Upper lobe of left lung (tissue), 6 donors: ENCODE results near the gene HUNK. TPM values are rescaled to one million over a fixed set of nuclear protein-coding genes. Genes with fewer than 3 reads are reported as not detected.

Experiments
- ATAC-seq, 2 donors: fragments of 200-7000 bp; cut with Tn5 transposase; one replicate each; pipeline ENCODE4 v1.9.1; 2022; ENCODE audit warnings: mild to moderate bottlenecking in 2 of 2, moderate library complexity in 2 of 2; ENCODE audit not compliant: low FRiP score in 2 of 2
- DNase-seq, 2 donors: peaks; one replicate each; pipeline ENCODE4 v3.0.0-alpha.2; 2019 to 2020
- H3K27ac ChIP-seq, 4 donors: fragments of 200-600 bp; sonication (generic); one replicate each; pipeline ENCODE4 v1.5.1; 2016 to 2019
- H3K27me3 ChIP-seq, 4 donors: fragments of 200-600 bp; sonication (generic); one replicate each; pipeline ENCODE4 v1.5.1; 2017 to 2019
- H3K36me3 ChIP-seq, 4 donors: fragments of 200-600 bp; sonication (generic); one replicate each; pipeline ENCODE4 v1.5.1; 2016 to 2019
- H3K4me1 ChIP-seq, 4 donors: fragments of 200-600 bp; sonication (generic); one replicate each; pipeline ENCODE4 v1.5.1; 2018 to 2019
- H3K4me3 ChIP-seq, 4 donors: fragments of 200-600 bp; sonication (generic); one replicate each; pipeline ENCODE4 v1.5.1; 2017 to 2019; ENCODE audit warnings: mild to moderate bottlenecking in 2 of 4, moderate library complexity in 1 of 4
- H3K9me3 ChIP-seq, 4 donors: fragments of 200-600 bp; sonication (generic); one replicate each; pipeline ENCODE4 v1.5.1; 2018 to 2019
- CTCF ChIP-seq, 6 experiments: fragments of 450-650 bp in 4 of 6; fragments of 200-600 bp in 2 of 6; sonication (generic) in 2 of 6; IDR thresholded peaks; one replicate each; pipeline ENCODE4 v1.5.1; 2016 to 2019; ENCODE audit warnings: antibody characterized with exemption in 6 of 6
- EP300 ChIP-seq, 4 donors: sonication (generic); formaldehyde crosslinking; IDR thresholded peaks; one replicate each; pipeline ENCODE4 v1.5.1; 2017; ENCODE audit warnings: antibody characterized with exemption in 4 of 4, control low read depth in 2 of 4
- POLR2A ChIP-seq, 4 donors: fragments of 450-650 bp; IDR thresholded peaks; one replicate each; pipeline ENCODE4 v1.5.1; 2016 to 2017; ENCODE audit warnings: antibody characterized with exemption in 4 of 4, mild to moderate bottlenecking in 2 of 4
- POLR2AphosphoS5 ChIP-seq, 2 donors: sonication (generic); formaldehyde crosslinking; IDR thresholded peaks; one replicate each; pipeline ENCODE4 v1.5.1; 2017; ENCODE audit warnings: antibody characterized with exemption in 2 of 2
- WGBS, 2 donors: methylation state at CpG; one replicate each; pipeline ENCODE4 v1.1.5; 2017 to 2018; 5-methylcytosine and 5-hydroxymethylcytosine counted together
- total RNA-seq, 6 donors: library from RNA; depleted of rRNA in 4 of 6; stranded (reverse); fragments of >200 nt in 4 of 6; gene quantifications; one replicate each; pipeline versions ENCODE4 v1.1.0 to v1.2.1, GENCODE V29; 2016 to 2021
- donor health status: DM: no; HTN: no; CAD: no; lungs with moderate emphysema.
- donor health status: DM: no; HTN: yes; CAD: no; lungs with severe emphysema.

The HUNK gene
- total RNA-seq, result 1 to 10 TPM; 1.1 to 6.2 (median 2.2) TPM

- Histone ChIP-seq H3K4me3 (peak within 1 kb of the TSS; percentile 25 to 63 (median 50)), H3K27me3 (peaks cover 0 to 18% (median 9%) of the 10 kb centered on the region in 4 donors), H3K36me3 (no peaks in the 10 kb centered on the region), H3K4me1 (peaks cover 16 to 31% (median 18%) of the 10 kb centered on the region in 4 donors), H3K27ac (peak within 1 kb of the TSS in 2 of 4 donors; percentile 18 to 53), H3K9me3 (no peaks in the 10 kb centered on the region)
- peak; percentile 44 to 88 for DNase-seq
- peak; percentile 41 to 70 for ATAC-seq
- 0 to 2% methylated on average over 1 to 39 of the region's 74 CpGs for WGBS, 2 donors
- TF ChIP-seq EP300 (IDR thresholded peaks at IDR 0.05) (no peak), POLR2A (IDR thresholded peaks at IDR 0.05) (no peak), CTCF (IDR thresholded peaks at IDR 0.05) (no peak), POLR2AphosphoS5 (IDR thresholded peaks at IDR 0.05) (no peak)
Measured at GRCh38 chr21:31872452-31873274, at the start of gene HUNK. Gene HUNK, plus strand, starts transcription at chr21:31873020. Its CDS starts 655 bp downstream, at chr21:31873675.

- no peak for DNase-seq
- no peak for TF ChIP-seq EP300 (IDR thresholded peaks at IDR 0.05)
- TF ChIP-seq POLR2AphosphoS5 (IDR thresholded peaks at IDR 0.05), result no peak
- TF ChIP-seq CTCF (IDR thresholded peaks at IDR 0.05), result no peak
- TF ChIP-seq POLR2A (IDR thresholded peaks at IDR 0.05), result no peak
- ATAC-seq, result no peak
- H3K9me3 ChIP-seq, result no peaks in the 10 kb centered on the region
- no peak overlapping the region for H3K4me3 ChIP-seq
- 89 to 92% methylated on average over 5 of the region's 5 CpGs for WGBS, 2 donors
- H3K27me3 ChIP-seq, result no peaks in the 10 kb centered on the region
- no peak overlapping the region for H3K27ac ChIP-seq
- no peaks in the 10 kb centered on the region for H3K4me1 ChIP-seq
- H3K36me3 ChIP-seq, result no peaks in the 10 kb centered on the region
Measured at GRCh38 chr21:31829736-31830472, 42.9 kb upstream of the HUNK start.

GRCh38 chr21:31830701-31831100 lies 42.1 kb upstream of the HUNK start:
- H3K9me3 ChIP-seq, result no peaks in the 10 kb centered on the region
- no peak overlapping the region for H3K4me3 ChIP-seq
- H3K27me3 ChIP-seq, result no peaks in the 10 kb centered on the region
- H3K36me3 ChIP-seq, result no peaks in the 10 kb centered on the region
- ATAC-seq (no peak), DNase-seq (no peak)
- H3K4me1 ChIP-seq, result no peaks in the 10 kb centered on the region
- H3K27ac ChIP-seq, result no peak overlapping the region
- WGBS, 2 donors, result 58 to 69% methylated on average over 4 of the region's 4 CpGs
- TF ChIP-seq CTCF (IDR thresholded peaks at IDR 0.05) (no peak), POLR2AphosphoS5 (IDR thresholded peaks at IDR 0.05) (no peak), POLR2A (IDR thresholded peaks at IDR 0.05) (no peak), EP300 (IDR thresholded peaks at IDR 0.05) (no peak)

GRCh38 chr21:31837041-31837440 lies 35.8 kb upstream of the HUNK start:
- Histone ChIP-seq H3K9me3 (no peaks in the 10 kb centered on the region), H3K27ac (no peak overlapping the region), H3K36me3 (no peaks in the 10 kb centered on the region), H3K27me3 (no peaks in the 10 kb centered on the region), H3K4me3 (no peak overlapping the region), H3K4me1 (no peaks in the 10 kb centered on the region)
- TF ChIP-seq EP300 (IDR thresholded peaks at IDR 0.05), result no peak
- no peak for TF ChIP-seq POLR2AphosphoS5 (IDR thresholded peaks at IDR 0.05)
- no peak for TF ChIP-seq POLR2A (IDR thresholded peaks at IDR 0.05)
- no peak for TF ChIP-seq CTCF (IDR thresholded peaks at IDR 0.05)
- ATAC-seq (no peak), DNase-seq (no peak)
